Coronary artery (tissue), 2 donors: ENCODE results near the gene ORC1.

ENCODE experiments used
- DNase-seq: peaks from one replicate; pipeline ENCODE4 v3.0.0-alpha.2; 2017; ENCODE audit warnings: low spot score
- H3K27ac ChIP-seq, 2 donors: fragments of 200-600 bp; sonication (generic); one replicate each; pipeline ENCODE4 v1.5.1; 2016 to 2019
- H3K4me3 ChIP-seq: fragments of 200-600 bp; sonication (generic); 2 replicates; pipeline ENCODE4 v1.5.1; 2016; ENCODE audit warnings: mild to moderate bottlenecking, moderate library complexity
- CTCF ChIP-seq: fragments of 200-600 bp; sonication (generic); IDR thresholded peaks from one replicate; pipeline ENCODE4 v1.5.1; 2019; ENCODE audit warnings: antibody characterized with exemption

The ORC1 gene

GRCh38 chr1:52332411-52332810 lies 71.8 kb downstream of the ORC1 start:
- TF ChIP-seq CTCF, result no peak
- DNase-seq, result no peak
- no peak overlapping the region for H3K4me3 ChIP-seq
- H3K27ac ChIP-seq, result no peak overlapping the region

- TF ChIP-seq CTCF, result no peak
- H3K27ac ChIP-seq, result no peak overlapping the region
- DNase-seq, result no peak
- H3K4me3 ChIP-seq, result no peak overlapping the region
These were observed 75.6 kb downstream of the ORC1 start for GRCh38 chr1:52328615-52329014.

- no peak for DNase-seq
- Histone ChIP-seq H3K4me3 (no peak overlapping the region), H3K27ac (no peak overlapping the region)
- no peak for TF ChIP-seq CTCF
These were observed 78.4 kb downstream of the ORC1 start for GRCh38 chr1:52325786-52326185.

GRCh38 chr1:52323731-52324130 lies 80.5 kb downstream of the ORC1 start:
- no peak for DNase-seq
- Histone ChIP-seq H3K27ac (no peak overlapping the region), H3K4me3 (no peak overlapping the region)
- TF ChIP-seq CTCF, result no peak
